Prostate gland (tissue), 2 donors: Measurements from ENCODE around the gene SMIM11. TPM values are rescaled to one million over a fixed set of nuclear protein-coding genes. Genes with fewer than 3 reads are reported as not detected.
"Not testable (repeated sequence)": the region's sequence is repeated elsewhere in the genome, so short reads cannot be mapped to it uniquely, and the experiment has no call there.

Source experiments
- DNase-seq: peaks from one replicate; pipeline ENCODE4 v3.0.0-alpha.2; 2019; ENCODE audit warnings: low spot score
- H3K27ac ChIP-seq, 2 donors: fragments of 200-600 bp; sonication (generic); 2 replicates each; pipeline ENCODE4 v1.5.1; 2017 to 2019
- H3K27me3 ChIP-seq: fragments of 200-600 bp; sonication (generic); replicated peaks from 2 replicates; pipeline ENCODE4 v1.5.1; 2019; ENCODE audit not compliant: insufficient read depth
- H3K36me3 ChIP-seq, 2 donors: fragments of 200-600 bp; sonication (generic); 1 replicate in 1 of 2; 2 replicates in 1 of 2; pipeline versions ENCODE4 v1.5.1 to v1.8.1; 2017 to 2019
- H3K4me1 ChIP-seq: fragments of 200-600 bp; sonication (generic); replicated peaks from 2 replicates; pipeline ENCODE4 v1.5.1; 2019
- H3K4me3 ChIP-seq, 2 donors: fragments of 200-600 bp; sonication (generic); 2 replicates each; pipeline ENCODE4 v1.5.1; 2017 to 2019
- H3K9me3 ChIP-seq: fragments of 200-600 bp; sonication (generic); 2 replicates; pipeline ENCODE4 v1.5.1; 2017
- WGBS: methylation state at CpG from one replicate; pipeline ENCODE4 v1.1.5; 2018; 5-methylcytosine and 5-hydroxymethylcytosine counted together
- intact Hi-C: fragments of 100-400 bp; cut with DNase I; formaldehyde crosslinking; loops from one replicate; pipeline ENCODE4 v1.14.2; 2022
- total RNA-seq, 2 donors: library from RNA; depleted of rRNA; stranded (reverse); fragments of >200 nt; gene quantifications; one replicate each; pipeline ENCODE4 v1.1.0, GENCODE V29; 2016

The SMIM11 gene
- total RNA-seq, 2 donors from 2014 or later: 8.8 to 12.6 TPM

DNA sequence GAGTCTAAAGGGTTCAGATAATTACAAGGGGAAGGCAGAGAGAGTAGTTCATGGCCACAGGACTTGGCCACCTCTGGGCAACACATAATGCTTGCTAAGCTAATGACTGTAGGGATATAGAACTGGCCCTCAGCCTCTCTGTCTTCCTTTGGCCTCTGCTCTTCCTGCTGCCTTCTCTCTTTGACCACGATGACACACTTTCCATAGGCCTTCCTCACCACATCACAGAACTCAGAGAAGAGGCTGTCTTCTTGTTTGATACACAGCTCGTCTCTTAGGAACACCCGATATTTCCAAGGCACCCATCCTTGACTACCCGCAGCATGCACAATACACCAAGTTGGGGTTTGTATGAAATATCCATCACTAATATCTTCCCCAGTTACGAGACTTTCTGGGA lies 25.2 kb downstream of the SMIM11 start:
- H3K27me3 ChIP-seq, intact Hi-C loops, H3K4me1 ChIP-seq, H3K9me3 ChIP-seq, H3K36me3 ChIP-seq, H3K4me3 ChIP-seq, H3K27ac ChIP-seq, DNase-seq: not testable (repeated sequence)
- no CpG with 5 or more reads among the region's 5 CpGs for WGBS

DNA sequence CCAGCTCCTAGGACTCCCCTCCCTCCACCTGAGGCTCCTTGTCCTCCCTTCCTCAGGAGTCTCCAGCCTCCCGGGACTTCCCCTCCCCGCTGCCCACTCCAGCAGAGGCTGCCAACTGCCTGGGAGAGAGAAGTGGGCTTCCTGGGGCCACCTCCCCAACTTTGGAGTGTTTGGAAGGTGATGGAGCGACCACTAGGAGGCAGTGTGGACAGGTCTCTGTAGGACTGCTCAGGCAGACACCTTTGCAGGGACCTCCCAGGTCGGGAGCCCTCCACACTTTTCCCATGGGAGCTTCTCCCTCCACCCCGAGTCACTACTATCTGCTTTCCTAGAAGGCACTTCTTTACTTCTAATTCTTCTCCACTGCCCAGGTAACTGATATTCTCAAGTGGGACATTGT lies 29.4 kb downstream of the SMIM11 start:
- DNase-seq, H3K9me3 ChIP-seq: not testable (repeated sequence)
- WGBS: no CpG with 5 or more reads among the region's 5 CpGs

DNA sequence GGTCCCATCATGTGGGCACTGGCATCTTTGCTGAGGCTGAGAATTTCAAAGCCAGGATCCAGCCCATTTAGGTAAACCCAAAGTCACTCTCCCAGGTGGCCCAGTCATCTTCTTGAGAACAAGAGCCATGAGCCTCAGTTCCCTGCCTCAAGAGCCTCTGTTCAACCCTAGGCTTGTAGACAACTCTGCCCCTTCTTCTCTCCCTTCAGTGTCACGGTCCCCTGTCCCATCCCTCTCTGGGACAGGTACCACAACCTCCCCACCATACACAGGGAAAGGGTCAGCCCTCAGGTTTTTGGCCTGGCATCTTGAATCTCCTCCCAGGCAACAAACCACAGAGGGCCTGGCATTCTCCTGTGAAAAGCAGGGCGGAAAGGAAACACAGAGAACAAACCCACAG lies 30.4 kb downstream of the SMIM11 start:
- H3K9me3 ChIP-seq, H3K4me3 ChIP-seq: not testable (repeated sequence)
- WGBS: no CpG with 5 or more reads among the region's 2 CpGs

More for the DNA sequence above, 29.4 kb downstream of the SMIM11 start:
- H3K27ac ChIP-seq, intact Hi-C loops, H3K36me3 ChIP-seq, H3K4me1 ChIP-seq, H3K4me3 ChIP-seq, H3K27me3 ChIP-seq: not testable (repeated sequence)

DNA sequence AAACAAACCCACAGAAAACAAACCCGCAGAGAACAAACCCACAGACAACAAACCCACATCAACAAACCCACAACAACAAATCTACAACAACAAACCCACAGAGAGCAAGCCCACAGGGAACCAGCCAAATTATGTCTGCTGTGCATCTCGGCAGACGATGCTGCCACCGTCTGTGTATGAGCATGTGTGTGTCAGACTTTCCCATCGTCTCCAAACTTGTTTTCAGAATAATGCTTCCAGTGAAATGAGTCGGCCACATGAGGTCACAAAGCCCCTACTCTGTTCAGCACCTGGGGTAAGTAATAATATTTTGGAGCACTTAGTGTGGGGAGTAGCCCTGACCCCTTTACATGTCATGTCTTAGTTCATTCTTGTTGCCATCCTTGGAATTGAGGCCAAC lies 30.8 kb downstream of the SMIM11 start:
- H3K27ac ChIP-seq, H3K4me3 ChIP-seq, DNase-seq, intact Hi-C loops, H3K36me3 ChIP-seq, H3K9me3 ChIP-seq, H3K4me1 ChIP-seq, H3K27me3 ChIP-seq: not testable (repeated sequence)
- WGBS: no CpG with 5 or more reads among the region's 6 CpGs

More for the DNA sequence above, 30.4 kb downstream of the SMIM11 start:
- H3K36me3 ChIP-seq, H3K27ac ChIP-seq, H3K4me1 ChIP-seq, intact Hi-C loops, DNase-seq, H3K27me3 ChIP-seq: not testable (repeated sequence)

DNA sequence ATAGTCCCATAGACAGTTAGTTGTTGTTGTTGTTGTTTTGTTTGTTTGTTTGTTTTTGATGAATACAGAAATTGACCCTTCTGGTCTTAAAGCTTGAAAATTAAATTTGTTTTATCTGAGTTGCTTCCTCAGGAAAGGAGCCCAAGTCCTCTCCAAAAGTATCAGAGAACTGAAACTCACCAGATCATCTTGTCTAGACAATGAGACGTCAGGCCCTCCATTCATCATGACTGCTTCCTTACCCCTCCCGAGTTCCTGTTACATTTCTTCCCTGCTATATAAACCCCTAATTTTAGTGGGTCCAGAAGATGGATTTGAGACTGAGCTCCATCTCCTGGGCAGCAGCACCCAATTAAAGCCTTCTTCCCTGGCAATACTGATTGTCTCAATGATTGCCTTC lies 31.4 kb downstream of the SMIM11 start:
- intact Hi-C loops, H3K36me3 ChIP-seq, H3K27ac ChIP-seq, H3K27me3 ChIP-seq, H3K9me3 ChIP-seq, DNase-seq, H3K4me1 ChIP-seq, H3K4me3 ChIP-seq: not testable (repeated sequence)
- WGBS: no CpG with 5 or more reads among the region's 2 CpGs

DNA sequence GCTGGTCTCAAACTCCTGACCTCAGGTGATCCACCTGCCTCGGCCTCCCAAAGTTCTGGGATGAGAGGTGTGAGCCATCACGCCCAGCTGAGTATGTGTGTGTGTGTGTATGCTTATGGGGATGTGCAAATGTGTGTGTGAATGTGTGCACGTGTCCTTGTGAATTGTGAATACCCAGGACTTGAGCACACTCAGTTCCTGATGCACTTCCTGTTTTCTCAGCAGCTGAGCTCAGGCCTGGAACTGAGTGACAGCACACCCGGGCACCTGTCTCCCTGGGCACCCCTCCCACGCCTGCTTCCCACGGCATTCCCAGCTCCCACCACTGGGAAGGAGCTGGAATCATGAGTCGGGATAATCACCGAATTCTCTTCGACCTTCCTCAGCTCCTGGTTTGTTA lies 32.0 kb downstream of the SMIM11 start:
- H3K27ac ChIP-seq, H3K27me3 ChIP-seq, H3K4me1 ChIP-seq, H3K9me3 ChIP-seq, DNase-seq, H3K4me3 ChIP-seq, H3K36me3 ChIP-seq, intact Hi-C loops: not testable (repeated sequence)
- WGBS: no CpG with 5 or more reads among the region's 9 CpGs

DNA sequence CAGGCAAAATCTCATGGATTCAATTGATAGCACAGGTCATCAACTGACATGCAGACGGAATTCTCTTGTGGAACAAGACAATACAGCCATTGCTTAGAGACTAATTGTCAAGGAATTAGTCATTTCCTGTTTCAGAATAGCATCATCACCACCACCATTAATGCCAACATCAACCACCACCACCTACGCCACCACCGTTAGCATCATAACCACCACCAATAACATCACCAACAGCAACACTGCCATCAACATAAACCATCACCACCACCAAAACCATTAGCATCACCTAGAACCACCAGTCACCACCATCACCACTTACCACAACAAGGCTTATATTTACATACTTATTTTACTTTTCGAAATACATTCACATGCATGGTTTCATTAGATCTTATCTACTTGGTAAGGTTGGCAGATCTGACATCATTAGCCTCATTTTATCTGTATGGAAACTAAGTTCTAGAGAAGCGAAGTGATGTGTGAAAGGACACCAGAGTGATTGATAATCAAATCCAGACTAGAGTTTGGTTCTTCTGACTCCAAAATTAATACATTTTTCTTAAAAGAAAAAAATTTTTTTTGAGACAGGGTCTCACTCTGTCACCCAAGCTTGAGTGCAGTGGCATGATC lies 42.3 kb downstream of the SMIM11 start:
- H3K27ac ChIP-seq, H3K4me3 ChIP-seq, H3K36me3 ChIP-seq, DNase-seq, intact Hi-C loops, H3K27me3 ChIP-seq, H3K4me1 ChIP-seq, H3K9me3 ChIP-seq: not testable (repeated sequence)
- no CpG with 5 or more reads among the region's 5 CpGs for WGBS

DNA sequence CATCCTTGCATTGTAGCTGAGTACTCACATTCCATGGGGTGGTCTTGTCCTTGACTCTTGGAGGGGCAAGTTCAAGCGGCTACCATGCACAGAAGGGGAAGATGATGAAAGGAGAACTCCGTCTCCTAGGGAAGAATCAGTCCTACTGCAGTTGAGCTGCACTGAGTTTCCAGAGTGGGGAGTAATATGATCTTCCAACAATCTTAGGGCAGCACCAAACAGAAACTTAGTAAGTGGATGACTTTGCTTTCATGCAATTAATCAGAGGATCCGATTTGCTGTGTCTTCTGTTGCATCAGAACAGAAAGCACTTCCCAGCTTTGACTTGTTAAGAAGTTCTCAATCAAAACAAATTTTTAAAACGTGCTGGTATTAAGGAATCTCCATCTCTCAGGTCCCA lies 48.5 kb downstream of the SMIM11 start, which contains the start of gene SMIM34:
TSS of gene SMIM34 (minus strand) at position 147 of the 400 bp plus-strand sequence. CDS start at position 35, 112 bp downstream.
- H3K36me3 ChIP-seq, H3K4me1 ChIP-seq, DNase-seq, H3K9me3 ChIP-seq, H3K27me3 ChIP-seq, intact Hi-C loops, H3K27ac ChIP-seq, H3K4me3 ChIP-seq: not testable (repeated sequence)
- WGBS: no CpG with 5 or more reads among the region's 4 CpGs

DNA sequence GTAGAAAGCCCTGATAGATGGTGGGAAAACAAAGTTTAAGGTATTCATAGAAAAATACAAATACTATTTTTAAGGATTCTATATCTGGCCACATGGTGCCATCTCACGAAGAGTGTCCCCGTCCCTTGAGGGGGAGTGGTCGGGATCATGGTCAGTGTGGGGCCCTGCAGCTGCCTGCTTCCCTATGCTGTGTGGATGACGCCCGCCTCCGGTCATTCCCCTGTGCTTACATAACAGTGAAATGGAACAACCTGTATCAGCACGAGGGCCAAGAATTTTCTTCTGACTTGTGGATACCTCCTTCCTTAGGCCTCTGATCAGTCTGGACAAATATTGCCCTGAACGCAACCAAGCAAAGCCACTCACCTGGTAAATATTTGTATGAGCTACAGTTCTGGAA lies 52.0 kb downstream of the SMIM11 start:
- H3K27me3 ChIP-seq, H3K36me3 ChIP-seq, H3K4me1 ChIP-seq, DNase-seq, H3K27ac ChIP-seq, H3K9me3 ChIP-seq, H3K4me3 ChIP-seq, intact Hi-C loops: not testable (repeated sequence)
- no CpG with 5 or more reads among the region's 8 CpGs for WGBS

DNA sequence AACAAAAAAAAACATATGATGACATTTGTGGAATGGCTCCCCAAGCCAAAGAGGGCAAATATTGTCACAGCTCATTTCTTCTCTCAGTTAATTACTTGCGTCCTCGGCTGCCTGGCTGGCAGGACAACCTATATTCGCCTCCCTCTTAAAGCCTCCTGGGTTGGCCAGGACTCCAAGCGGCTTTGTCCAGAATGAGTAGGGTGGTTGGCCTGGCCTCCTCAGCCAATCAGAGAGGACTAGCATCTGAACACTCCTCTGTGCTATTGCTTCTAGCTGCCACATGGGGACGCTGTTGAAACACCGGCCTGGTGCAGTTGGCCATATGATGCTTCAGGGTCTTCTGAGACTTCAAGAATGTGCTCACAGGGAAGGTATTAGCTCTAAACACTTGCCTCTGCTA lies 53.1 kb downstream of the SMIM11 start:
- H3K9me3 ChIP-seq, H3K4me3 ChIP-seq, intact Hi-C loops, H3K4me1 ChIP-seq, H3K27me3 ChIP-seq, H3K36me3 ChIP-seq, H3K27ac ChIP-seq, DNase-seq: not testable (repeated sequence)
- no CpG with 5 or more reads among the region's 6 CpGs for WGBS

GRCh38 chr21:34429710-34430109 lies 54.4 kb downstream of the SMIM11 start:
- H3K4me3 ChIP-seq, H3K36me3 ChIP-seq, H3K9me3 ChIP-seq, H3K27me3 ChIP-seq, H3K27ac ChIP-seq, DNase-seq, H3K4me1 ChIP-seq, intact Hi-C loops: not testable (repeated sequence)
- no CpG with 5 or more reads among the region's 5 CpGs for WGBS
